Fibroblast of skin of back (primary cell): Measurements from ENCODE around the gene SLC25A25.

Experiments used
- DNase-seq: peaks from one replicate; pipeline ENCODE4 v3.0.0-alpha.2; 2013

The SLC25A25 gene

DNA sequence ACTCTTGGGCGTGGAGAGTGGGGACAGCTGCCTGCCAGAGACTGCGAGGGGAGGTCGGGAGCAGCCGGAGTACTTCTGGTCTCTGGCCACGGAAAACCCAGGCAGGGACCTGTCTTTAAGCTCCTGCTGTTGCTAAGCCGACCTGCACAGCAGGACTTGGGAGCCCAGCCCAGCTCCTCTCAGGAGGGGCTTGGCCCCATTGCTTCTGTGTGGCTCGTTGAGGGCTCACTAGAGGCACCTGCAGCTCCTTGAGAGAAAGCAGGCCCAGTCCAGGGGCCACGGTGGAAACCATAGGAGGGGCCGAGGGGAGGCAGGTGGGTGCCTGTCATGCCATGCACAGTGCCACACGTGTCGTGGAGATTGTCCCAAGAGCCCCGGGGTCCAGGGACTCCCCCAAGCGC, 77.9 kb downstream of the SLC25A25 start:
- no peak for DNase-seq

DNA sequence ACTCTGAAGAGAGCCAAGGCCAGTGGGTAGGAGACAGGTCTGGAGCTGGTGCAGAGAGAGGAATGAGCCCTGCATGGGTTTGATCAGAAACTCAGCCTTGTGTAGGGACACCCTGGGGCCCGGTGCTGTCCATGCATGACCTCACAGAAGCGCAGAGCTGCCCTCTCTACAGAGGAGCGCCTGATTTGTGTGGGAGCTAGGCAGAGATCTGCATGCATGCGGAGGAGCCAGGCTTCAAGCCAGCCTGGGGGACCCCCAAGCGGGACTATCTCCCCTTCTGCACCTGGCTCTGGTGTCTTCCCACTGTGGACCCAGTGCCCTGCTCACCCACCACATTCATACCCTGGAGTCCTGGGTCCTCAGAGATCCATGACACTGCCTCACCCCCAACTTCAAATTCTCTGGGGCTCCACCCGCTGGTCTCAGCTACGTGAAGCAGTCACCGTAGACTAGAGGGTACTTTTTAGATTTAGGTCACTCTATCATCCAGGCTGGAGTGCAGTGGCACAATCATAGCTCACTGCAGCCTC, 78.6 kb downstream of the SLC25A25 start:
- DNase-seq, result no peak

DNA sequence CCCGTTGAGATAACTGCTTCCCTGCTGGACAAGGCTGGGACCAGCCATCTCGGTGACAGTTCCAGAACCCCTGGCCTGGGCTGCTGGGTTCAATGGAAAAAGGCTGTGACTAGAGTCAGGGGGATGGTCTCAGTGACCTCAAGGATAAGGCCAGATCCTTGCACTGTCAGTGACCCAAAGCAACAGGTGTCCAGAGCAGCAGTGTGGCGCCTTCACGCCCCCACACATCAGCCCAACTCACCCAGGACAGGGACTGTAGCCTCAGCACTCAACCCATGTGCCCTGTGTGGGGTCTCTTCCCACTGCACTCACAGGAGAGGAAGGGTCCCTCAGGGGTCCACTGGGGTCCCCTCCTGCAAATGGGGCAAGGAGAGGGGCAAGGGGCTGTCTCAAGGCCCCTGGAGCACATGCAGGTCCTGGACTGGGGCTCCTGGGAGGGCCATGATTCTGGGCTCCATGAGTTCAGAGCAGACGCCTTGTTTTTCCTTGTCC, 80.5 kb downstream of the SLC25A25 start:
- DNase-seq, result no peak

DNA sequence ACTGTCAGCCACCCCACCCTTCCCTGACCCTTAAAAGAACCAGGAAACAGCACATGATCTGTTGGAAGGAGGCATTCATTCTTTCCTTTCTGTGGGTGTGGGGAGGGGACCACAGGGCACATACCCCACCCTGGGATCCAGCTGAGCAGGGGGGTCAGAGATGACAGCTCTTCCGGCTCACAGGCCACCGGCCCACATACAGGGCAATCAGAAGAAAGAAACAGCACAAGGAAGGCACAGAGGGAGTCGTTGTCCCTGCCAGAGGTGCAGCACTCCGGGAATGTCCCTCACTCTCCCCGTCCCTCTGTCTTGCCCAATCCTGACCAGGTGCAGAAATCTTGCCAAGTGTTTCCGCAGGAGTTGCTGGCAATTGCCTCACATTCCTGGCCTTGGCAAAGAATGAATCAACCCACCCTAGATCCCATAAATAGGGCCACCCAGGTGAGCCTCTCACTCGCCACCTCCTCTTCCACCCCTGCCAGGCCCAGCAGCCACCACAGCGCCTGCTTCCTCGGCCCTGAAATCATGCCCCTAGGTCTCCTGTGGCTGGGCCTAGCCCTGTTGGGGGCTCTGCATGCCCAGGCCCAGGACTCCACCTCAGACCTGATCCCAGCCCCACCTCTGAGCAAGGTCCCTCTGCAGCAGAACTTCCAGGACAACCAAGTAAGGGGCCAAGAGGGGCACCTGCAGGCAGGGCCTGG, 81.1 kb downstream of the SLC25A25 start, which contains the start of gene LCN2:
TSS of gene LCN2 (plus strand) at position 453 of the 701 bp plus-strand sequence. CDS start at position 526, 73 bp downstream.
- no peak for DNase-seq

DNA sequence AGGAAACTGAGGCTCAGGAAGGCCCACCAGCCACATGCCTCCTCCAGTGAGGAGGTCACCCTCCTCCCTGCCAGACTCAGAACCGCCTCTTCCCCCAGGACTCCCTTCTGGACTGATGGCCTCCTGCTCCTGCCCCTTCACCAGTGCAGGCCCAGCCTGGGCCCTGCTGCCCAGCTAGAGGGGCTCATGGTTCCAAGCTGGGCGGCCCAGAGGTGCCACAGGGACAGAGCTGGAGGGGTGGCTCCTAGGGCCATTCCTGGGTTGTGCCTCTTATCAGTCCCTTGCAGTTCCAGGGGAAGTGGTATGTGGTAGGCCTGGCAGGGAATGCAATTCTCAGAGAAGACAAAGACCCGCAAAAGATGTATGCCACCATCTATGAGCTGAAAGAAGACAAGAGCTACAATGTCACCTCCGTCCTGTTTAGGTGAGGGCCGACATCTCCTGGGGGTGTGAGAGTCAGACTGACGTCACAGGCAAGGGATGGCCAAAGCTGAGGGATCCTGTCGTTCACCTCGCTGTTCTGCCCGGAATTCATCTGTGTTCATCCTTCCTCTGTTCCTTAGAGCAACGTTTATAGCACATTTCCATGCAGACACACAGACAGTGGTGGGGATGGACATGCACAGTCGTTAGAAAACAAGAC, 82.0 kb downstream of the SLC25A25 start:
- no peak for DNase-seq

DNA sequence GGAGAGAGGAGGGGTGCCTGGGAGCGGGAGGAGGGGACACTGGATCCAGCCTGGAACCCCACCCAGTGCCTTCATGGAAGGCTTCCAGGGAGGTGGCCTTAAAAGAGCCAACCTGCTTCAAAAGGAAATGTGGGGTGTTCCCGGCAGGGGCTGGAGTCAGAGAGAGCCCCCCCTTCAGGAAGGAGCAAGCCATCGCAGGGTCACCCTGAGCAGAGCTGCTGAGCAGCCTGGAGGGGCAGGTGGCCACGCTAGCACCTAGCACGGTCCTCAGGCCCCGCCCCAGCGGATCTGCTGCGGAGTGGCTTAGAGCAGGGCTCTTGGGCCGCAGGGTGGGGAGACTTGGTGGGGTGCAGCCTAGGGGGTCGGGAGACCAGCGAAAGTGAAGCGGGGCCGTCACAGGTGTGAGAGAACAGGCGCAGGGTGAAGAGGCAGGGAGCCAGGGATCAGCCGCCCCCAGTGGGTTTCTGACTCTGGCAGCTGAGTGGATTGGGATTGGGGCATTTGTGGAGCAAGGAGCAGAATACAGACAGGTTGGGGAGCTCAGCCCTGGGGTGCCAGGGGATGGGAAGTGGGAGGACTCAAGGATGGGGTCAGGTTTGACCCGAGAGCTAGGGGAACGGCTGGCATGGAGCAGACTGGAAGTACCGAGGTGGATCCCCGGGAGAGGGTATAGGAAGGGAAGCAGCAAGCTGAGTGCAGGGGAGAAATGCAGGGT, 82.7 kb downstream of the SLC25A25 start:
- no peak for DNase-seq

DNA sequence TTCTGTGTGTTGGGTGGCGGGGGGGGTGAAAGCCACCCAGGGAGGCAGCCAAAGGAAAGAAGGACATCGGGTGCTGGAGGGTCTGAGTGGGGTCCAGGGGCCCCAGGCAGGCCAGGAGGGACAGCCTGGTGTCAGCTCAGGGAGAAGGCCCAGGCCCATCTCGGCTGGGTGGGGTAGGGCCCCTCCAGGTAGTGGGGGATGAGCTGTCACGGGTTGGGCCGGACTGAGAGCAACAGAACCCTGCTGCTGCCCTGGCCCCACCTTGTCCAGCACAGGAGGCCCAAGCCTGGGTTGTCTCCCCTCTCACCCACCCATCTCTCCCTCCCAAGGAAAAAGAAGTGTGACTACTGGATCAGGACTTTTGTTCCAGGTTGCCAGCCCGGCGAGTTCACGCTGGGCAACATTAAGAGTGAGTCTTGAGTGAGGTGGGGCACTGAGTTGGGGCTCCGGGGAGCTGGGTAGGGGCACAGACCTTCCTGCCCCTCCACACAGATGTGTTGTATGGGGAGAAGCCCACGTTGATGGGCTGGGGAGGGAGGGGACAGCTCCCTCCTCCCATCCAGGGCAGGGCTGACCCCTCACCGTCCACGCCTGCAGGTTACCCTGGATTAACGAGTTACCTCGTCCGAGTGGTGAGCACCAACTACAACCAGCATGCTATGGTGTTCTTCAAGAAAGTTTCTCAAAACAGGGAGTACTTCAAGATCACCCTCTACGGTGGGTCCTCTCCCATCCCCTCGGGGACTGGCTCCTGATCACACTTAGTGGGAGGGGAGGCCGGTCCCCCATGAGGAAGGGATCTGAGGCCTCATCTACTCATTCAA, 83.5 kb downstream of the SLC25A25 start:
- no peak for DNase-seq

DNA sequence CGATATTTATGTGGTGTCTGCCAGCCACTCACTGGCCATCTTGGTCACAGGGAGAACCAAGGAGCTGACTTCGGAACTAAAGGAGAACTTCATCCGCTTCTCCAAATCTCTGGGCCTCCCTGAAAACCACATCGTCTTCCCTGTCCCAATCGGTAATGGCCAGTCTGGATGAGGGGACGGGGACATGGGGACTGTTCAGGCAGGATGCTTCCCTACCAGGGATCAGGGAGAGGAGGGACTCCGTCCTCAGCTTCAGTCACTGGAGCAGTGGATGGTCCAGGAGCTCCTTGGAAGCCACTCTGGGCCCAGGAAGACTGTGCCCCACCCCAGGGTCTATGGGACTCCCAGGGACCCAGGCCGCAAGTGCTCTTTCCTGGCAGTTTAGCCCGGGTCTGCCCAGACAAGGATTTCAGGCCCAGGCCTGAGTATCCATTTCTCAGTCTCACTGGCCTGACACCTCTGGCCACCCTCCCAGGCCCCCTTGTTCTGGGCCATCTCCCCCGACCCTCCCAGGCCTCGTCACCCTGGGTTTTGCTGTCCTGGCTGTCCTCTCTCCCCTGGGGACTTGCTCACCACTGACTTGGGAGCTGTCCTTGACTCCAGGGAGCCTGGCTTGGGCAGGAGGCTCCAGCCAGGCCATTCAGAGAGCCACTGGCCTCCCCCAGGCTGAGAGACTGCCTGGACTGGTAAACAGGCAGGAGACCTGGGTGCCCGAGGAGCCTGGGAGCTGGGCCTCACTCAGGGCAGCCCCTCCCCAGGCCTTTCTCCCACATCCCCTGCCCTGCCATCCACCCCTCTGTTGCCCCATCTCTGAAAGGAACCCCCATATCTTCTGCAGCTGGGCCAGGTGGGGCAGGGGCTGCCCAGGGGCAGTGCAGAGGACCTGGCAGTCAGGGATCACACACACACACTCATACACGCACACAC, 84.4 kb downstream of the SLC25A25 start:
- DNase-seq, result no peak

DNA sequence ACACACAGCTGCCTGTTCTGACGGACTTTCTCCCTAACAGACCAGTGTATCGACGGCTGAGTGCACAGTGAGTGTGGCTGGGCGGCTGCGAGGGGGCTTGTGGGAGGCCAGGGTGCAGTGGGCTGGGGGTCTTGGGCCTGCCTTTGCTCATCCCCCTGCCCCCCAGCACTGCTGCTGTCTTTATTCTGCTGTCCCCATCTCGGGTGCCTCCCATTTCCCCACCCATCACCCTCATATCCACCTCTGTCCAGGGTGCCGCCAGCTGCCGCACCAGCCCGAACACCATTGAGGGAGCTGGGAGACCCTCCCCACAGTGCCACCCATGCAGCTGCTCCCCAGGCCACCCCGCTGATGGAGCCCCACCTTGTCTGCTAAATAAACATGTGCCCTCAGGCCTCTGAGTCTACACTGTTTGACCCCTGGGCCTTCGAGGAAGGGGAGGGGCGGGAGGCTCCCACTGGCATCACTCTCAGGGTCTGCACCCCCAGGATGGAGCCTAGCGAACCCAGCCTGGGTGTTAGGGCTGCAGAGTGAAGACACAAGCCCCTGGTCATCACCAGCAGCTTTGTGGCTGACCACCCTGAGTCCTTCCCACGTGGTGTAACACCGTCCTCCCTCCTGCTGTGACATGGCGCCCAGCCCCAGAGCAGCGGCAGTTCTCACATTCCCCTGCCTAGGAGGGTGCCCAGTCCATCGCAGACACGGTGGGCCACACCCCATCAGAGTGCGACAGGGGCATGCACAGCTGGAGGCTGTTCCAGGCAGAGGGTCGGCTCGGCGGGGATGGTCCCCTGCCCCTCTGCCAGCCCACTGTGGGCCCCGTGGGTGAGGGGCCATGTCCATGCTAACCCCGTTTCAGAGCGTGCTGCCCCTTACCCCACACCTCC, 85.3 kb downstream of the SLC25A25 start:
- no peak for DNase-seq

DNA sequence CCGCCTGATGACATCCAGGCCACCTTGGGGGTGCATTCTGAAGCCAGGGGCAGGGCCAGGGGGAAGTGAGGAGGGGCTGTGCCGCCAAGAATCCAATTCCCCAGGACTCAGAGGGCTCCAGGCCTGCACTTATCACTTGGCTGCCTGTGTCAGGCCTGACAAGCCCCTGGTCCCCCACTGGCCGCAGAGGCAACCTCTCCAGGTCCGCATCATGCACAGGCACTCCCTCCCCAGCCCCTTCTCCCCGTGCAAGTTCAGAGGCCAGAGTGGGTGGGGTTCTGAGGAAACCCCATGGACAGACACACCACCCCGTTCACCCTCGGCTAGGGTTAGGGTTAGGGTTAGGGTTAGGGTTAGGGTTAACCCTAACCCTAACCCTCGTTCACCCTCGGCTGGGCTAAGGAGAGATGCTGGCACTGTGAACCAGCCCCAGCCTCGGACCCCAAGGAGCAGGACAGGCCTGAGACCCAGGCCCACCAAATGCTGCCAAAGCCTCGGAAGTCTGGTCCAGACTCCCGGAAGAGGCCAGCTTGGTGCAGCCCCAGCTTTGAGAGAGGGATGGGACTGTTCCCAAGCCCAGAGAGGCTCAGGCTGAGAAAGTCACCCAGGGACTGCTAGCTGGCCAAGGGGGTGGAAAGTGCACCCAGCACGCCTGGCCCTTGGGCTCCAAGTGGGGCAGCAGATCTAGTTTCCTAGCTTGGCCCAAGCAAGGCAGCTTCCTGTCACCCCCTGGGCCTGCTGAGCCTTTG, 86.1 kb downstream of the SLC25A25 start:
- no peak for DNase-seq

DNA sequence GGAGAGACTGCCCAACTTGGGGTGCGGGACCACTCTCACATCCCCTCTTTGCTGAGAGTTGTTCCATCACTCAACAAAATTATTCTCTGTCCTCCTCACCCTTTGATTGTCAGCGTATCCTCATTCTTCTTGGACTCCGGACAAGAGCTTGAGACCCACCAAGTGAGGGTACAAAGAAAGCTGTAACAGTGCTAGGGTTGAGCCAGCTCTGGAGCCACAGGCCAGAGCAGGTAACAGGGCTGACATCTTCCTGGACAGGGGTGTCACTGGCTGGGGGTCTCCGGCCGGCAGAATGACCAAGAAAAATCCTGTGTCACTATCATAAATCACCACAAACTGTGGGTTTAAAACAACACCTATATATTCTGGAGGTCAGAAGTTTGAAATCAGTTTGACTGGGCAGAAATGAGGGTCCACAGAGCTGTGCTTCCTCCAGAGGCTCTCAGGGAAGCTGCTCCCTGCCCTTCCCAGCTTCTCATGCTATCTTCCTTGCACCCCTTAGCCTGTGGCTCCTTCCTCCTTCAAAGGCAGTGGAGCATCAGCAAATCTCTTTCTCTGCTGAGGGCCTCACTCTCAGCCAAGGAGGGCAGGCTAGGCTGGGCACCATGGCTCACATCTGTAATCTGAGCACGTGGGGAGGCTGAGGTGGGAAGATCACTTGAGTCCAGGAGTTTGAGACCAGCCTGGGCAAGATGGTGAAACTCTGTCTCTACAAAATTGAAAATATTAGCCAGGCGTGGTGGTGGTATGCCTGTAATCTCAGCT, 87.9 kb downstream of the SLC25A25 start:
- DNase-seq, result no peak
